Skin epidermis (tissue), 12 donors: Measurements from ENCODE around the gene MYH15.
"Not testable (repeated sequence)": the region's sequence is repeated elsewhere in the genome, so short reads cannot be mapped to it uniquely, and the experiment has no call there.

Experiments used
- H3K27ac ChIP-seq, 21 experiments: fragments of 200-600 bp; sonication (generic) in 11 of 21; one replicate each; pipeline ENCODE4 v1.5.0; 2020; ENCODE audit warnings: mild to moderate bottlenecking in 3 of 21, inconsistent platforms in 2 of 21, moderate library complexity in 2 of 21
- H3K4me3 ChIP-seq, 7 experiments: fragments of 200-600 bp; sonication (generic) in 2 of 7; one replicate each; pipeline ENCODE4 v1.5.0; 2020; ENCODE audit warnings: inconsistent platforms in 2 of 7, mild to moderate bottlenecking in 2 of 7, moderate library complexity in 1 of 7

The MYH15 gene

GRCh38 chr3:108396336-108396735, 114.1 kb downstream of the MYH15 start:
- Histone ChIP-seq H3K4me3 (no peak overlapping the region), H3K27ac (no peak overlapping the region)

GRCh38 chr3:108394563-108394962, 115.8 kb downstream of the MYH15 start:
- no peak overlapping the region for H3K27ac ChIP-seq
- no peak overlapping the region for H3K4me3 ChIP-seq

GRCh38 chr3:108394016-108394415, 116.4 kb downstream of the MYH15 start:
- Histone ChIP-seq H3K27ac (no peak overlapping the region), H3K4me3 (no peak overlapping the region)

- H3K27ac ChIP-seq = no peak overlapping the region
Observed at GRCh38 chr3:108393128-108393900, 117.1 kb downstream of the MYH15 start.

GRCh38 chr3:108391917-108392593, 118.3 kb downstream of the MYH15 start:
- Histone ChIP-seq H3K27ac (no peak overlapping the region), H3K4me3 (no peak overlapping the region)

More at GRCh38 chr3:108393128-108393900, 117.1 kb downstream of the MYH15 start:
- H3K4me3 ChIP-seq = no peak overlapping the region

- no peak overlapping the region for H3K4me3 ChIP-seq
- H3K27ac ChIP-seq = no peak overlapping the region
Observed at GRCh38 chr3:108389372-108389771, 121.0 kb downstream of the MYH15 start.

GRCh38 chr3:108388136-108389132, 122.0 kb downstream of the MYH15 start:
- no peak overlapping the region for H3K4me3 ChIP-seq
- H3K27ac ChIP-seq = no peak overlapping the region

- Histone ChIP-seq H3K4me3 (no peak overlapping the region), H3K27ac (no peak overlapping the region)
Observed at GRCh38 chr3:108387063-108387462, 123.3 kb downstream of the MYH15 start.

GRCh38 chr3:108383306-108383705, 127.1 kb downstream of the MYH15 start:
- H3K27ac ChIP-seq = no peak overlapping the region

GRCh38 chr3:108381529-108382140, 128.8 kb downstream of the MYH15 start:
- Histone ChIP-seq H3K4me3 (no peak overlapping the region), H3K27ac (no peak overlapping the region)

More at GRCh38 chr3:108383306-108383705, 127.1 kb downstream of the MYH15 start:
- no peak overlapping the region for H3K4me3 ChIP-seq

GRCh38 chr3:108380128-108380795, 130.1 kb downstream of the MYH15 start:
- no peak overlapping the region for H3K27ac ChIP-seq
- H3K4me3 ChIP-seq = no peak overlapping the region

- H3K27ac ChIP-seq, H3K4me3 ChIP-seq: not testable (repeated sequence)
Observed at GRCh38 chr3:108378952-108379342, 131.4 kb downstream of the MYH15 start.

- Histone ChIP-seq H3K27ac (no peak overlapping the region), H3K4me3 (no peak overlapping the region)
Observed at GRCh38 chr3:108378153-108378951, 132.0 kb downstream of the MYH15 start.

- no peak overlapping the region for H3K27ac ChIP-seq
- H3K4me3 ChIP-seq = no peak overlapping the region
Observed at GRCh38 chr3:108377384-108377783, 133.0 kb downstream of the MYH15 start.

GRCh38 chr3:108376026-108376425, 134.4 kb downstream of the MYH15 start:
- no peak overlapping the region for H3K4me3 ChIP-seq
- H3K27ac ChIP-seq = no peak overlapping the region

- Histone ChIP-seq H3K27ac (no peak overlapping the region), H3K4me3 (no peak overlapping the region)
Observed at GRCh38 chr3:108359011-108359410, 151.4 kb downstream of the MYH15 start.

GRCh38 chr3:108357042-108357441, 153.4 kb downstream of the MYH15 start:
- no peak overlapping the region for H3K4me3 ChIP-seq
- no peak overlapping the region for H3K27ac ChIP-seq

- Histone ChIP-seq H3K27ac (no peak overlapping the region), H3K4me3 (no peak overlapping the region)
Observed at GRCh38 chr3:108354562-108354961, 155.8 kb downstream of the MYH15 start.
